MM.1S (cell line): ENCODE measurements around the gene NTSR1.

Experiments
- DNase-seq: peaks from one replicate; pipeline ENCODE4 v3.0.0-alpha.2; 2015
- H2AFZ ChIP-seq: fragments of 300-600 bp; sonication (generic); 2 replicates; pipeline ENCODE4 v1.6.0; 2016; ENCODE audit warnings: antibody characterized with exemption, low read length
- H3F3A ChIP-seq: fragments of 300-600 bp; sonication (generic); 2 replicates; pipeline ENCODE4 v1.6.1; 2016; ENCODE audit warnings: mild to moderate bottlenecking, antibody characterized with exemption, low read length, moderate library complexity, mixed read lengths; ENCODE audit not compliant: insufficient read depth
- H3K27ac ChIP-seq: fragments of 300-600 bp; sonication (generic); 2 replicates; pipeline ENCODE4 v1.5.1; 2016; ENCODE audit warnings: mild to moderate bottlenecking, low read length
- H3K27me3 ChIP-seq: fragments of 300-600 bp; sonication (generic); replicated peaks from 2 replicates; pipeline ENCODE4 v1.6.0; 2016; ENCODE audit warnings: low read length; ENCODE audit not compliant: insufficient read depth
- H3K36me3 ChIP-seq: fragments of 300-600 bp; sonication (generic); replicated peaks from 2 replicates; pipeline ENCODE4 v1.6.1; 2016; ENCODE audit warnings: mild to moderate bottlenecking, low read length, mixed read lengths; ENCODE audit not compliant: insufficient read depth
- H3K4me1 ChIP-seq: fragments of 300-600 bp; sonication (generic); 2 replicates; pipeline ENCODE4 v1.6.1; 2016; ENCODE audit warnings: low read length, mixed read lengths
- H3K4me2 ChIP-seq: fragments of 300-600 bp; sonication (generic); 2 replicates; pipeline ENCODE4 v1.6.0; 2016; ENCODE audit warnings: low read depth, low read length
- H3K4me3 ChIP-seq: fragments of 300-600 bp; sonication (generic); 2 replicates; pipeline ENCODE4 v1.5.1; 2016; ENCODE audit warnings: low read length, mixed read lengths
- H3K79me2 ChIP-seq: fragments of 300-600 bp; sonication (generic); 2 replicates; pipeline ENCODE4 v1.6.1; 2016; ENCODE audit warnings: mixed run types, low read length, mixed read lengths
- H3K9ac ChIP-seq: fragments of 300-600 bp; sonication (generic); 2 replicates; pipeline ENCODE4 v1.6.1; 2016; ENCODE audit warnings: low read length, mixed read lengths
- H3K9me2 ChIP-seq: fragments of 300-600 bp; sonication (generic); replicated peaks from 2 replicates; pipeline ENCODE4 v1.6.1; 2016; ENCODE audit warnings: mild to moderate bottlenecking, low read length, mixed read lengths; ENCODE audit not compliant: insufficient read depth
- H3K9me3 ChIP-seq: fragments of 300-600 bp; sonication (generic); replicated peaks from 2 replicates; pipeline ENCODE4 v1.6.1; 2016; ENCODE audit warnings: mild to moderate bottlenecking, low read length, mixed read lengths; ENCODE audit not compliant: insufficient read depth
- H4K20me1 ChIP-seq: fragments of 300-600 bp; sonication (generic); 2 replicates; pipeline ENCODE4 v1.6.1; 2016; ENCODE audit warnings: mild to moderate bottlenecking, low read length, moderate library complexity, mixed read lengths; ENCODE audit not compliant: insufficient read depth
- EZH2 ChIP-seq: fragments of 300-600 bp; sonication (generic); optimal IDR thresholded peaks from 2 replicates; pipeline ENCODE3; 2017; ENCODE audit warnings: low read depth, mild to moderate bottlenecking, antibody characterized with exemption, low read length, mixed read lengths
- EZH2phosphoT487 ChIP-seq: fragments of 300-600 bp; sonication (generic); IDR thresholded peaks from 2 replicates; pipeline ENCODE4 v1.6.1; 2018; ENCODE audit warnings: antibody characterized with exemption, low read length
- TF ChIP-seq, protein P1 (sequence below): fragments of 300-600 bp; sonication (generic); IDR thresholded peaks from 2 replicates; pipeline ENCODE4 v1.5.1; 2016; ENCODE audit warnings: antibody characterized with exemption, low read length, mixed read lengths

Gene NTSR1

DNA sequence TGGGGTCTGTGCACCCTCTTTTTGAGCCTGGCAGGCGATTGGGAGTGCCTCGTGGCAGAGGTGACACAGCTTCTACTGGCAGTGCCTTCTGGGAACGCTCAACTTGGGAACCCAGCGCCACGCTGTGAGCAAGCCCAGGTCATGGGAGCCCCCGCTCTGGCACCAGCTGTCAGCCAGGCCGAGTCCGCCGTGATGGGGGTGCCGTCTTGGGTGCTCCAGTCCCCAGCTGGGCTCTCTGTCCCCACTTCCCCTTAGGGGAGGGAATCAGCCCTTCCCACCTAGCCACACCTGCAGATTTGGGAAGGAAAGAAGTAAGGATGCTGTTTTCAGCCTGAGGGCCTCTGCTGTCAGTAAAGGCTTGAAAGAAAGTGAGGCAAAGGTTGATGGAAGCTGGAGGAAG is 31.0 kb upstream of the NTSR1 start:
- Histone ChIP-seq H4K20me1 (no peaks in the 10 kb centered on the region), H3K4me2 (no peak overlapping the region), H3F3A (no peaks in the 10 kb centered on the region), H3K4me3 (no peak overlapping the region), H3K4me1 (no peaks in the 10 kb centered on the region), H3K9ac (no peak overlapping the region), H3K9me2 (no peaks in the 10 kb centered on the region), H3K27me3 (peaks cover 13% of the 10 kb centered on the region; the same call in 1 of the 2 replicates), H3K27ac (no peak overlapping the region), H3K9me3 (no peaks in the 10 kb centered on the region), H3K36me3 (no peaks in the 10 kb centered on the region), H3K79me2 (no peaks in the 10 kb centered on the region), H2AFZ (no peak overlapping the region)
- DNase-seq: no peak
- TF ChIP-seq, protein P1, sequence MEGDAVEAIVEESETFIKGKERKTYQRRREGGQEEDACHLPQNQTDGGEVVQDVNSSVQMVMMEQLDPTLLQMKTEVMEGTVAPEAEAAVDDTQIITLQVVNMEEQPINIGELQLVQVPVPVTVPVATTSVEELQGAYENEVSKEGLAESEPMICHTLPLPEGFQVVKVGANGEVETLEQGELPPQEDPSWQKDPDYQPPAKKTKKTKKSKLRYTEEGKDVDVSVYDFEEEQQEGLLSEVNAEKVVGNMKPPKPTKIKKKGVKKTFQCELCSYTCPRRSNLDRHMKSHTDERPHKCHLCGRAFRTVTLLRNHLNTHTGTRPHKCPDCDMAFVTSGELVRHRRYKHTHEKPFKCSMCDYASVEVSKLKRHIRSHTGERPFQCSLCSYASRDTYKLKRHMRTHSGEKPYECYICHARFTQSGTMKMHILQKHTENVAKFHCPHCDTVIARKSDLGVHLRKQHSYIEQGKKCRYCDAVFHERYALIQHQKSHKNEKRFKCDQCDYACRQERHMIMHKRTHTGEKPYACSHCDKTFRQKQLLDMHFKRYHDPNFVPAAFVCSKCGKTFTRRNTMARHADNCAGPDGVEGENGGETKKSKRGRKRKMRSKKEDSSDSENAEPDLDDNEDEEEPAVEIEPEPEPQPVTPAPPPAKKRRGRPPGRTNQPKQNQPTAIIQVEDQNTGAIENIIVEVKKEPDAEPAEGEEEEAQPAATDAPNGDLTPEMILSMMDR: no peak
- TF ChIP-seq EZH2phosphoT487: no peak
- TF ChIP-seq EZH2: no peak

DNA sequence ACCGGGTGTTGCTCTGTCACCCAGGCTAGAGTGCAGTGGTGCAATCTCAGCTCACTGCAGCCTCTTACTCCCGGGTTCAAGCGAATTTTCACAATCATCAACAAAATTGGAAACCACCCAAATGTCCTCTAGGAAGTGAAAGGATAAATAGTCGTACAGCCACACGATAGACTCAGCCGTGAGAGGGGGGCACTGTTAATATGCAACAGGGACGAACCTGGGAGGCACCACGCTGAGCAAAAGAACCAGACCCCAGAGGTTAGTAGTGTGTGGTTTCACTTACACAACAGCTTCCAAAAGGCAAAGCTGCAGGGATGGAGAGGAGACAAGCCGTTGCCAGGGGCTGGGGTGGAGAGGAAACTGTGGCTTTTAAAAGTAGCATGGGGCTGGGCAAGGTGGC is 30.1 kb upstream of the NTSR1 start:
- H2AFZ ChIP-seq: no peak overlapping the region
- H3K27me3 ChIP-seq: peaks cover 13% of the 10 kb centered on the region; the same call in 1 of the 2 replicates
- H3F3A ChIP-seq: no peaks in the 10 kb centered on the region
- no peaks in the 10 kb centered on the region for H4K20me1 ChIP-seq
- H3K4me3 ChIP-seq: no peak overlapping the region
- TF ChIP-seq EZH2 (no peak), EZH2phosphoT487 (no peak)
- TF ChIP-seq, protein P1: no peak
- H3K4me1 ChIP-seq: no peaks in the 10 kb centered on the region
- H3K9ac ChIP-seq: no peak overlapping the region
- no peaks in the 10 kb centered on the region for H3K9me2 ChIP-seq
- H3K4me2 ChIP-seq: no peak overlapping the region
- no peaks in the 10 kb centered on the region for H3K79me2 ChIP-seq
- H3K9me3 ChIP-seq: no peaks in the 10 kb centered on the region
- H3K27ac ChIP-seq: no peak overlapping the region
- no peaks in the 10 kb centered on the region for H3K36me3 ChIP-seq
- DNase-seq: no peak

DNA sequence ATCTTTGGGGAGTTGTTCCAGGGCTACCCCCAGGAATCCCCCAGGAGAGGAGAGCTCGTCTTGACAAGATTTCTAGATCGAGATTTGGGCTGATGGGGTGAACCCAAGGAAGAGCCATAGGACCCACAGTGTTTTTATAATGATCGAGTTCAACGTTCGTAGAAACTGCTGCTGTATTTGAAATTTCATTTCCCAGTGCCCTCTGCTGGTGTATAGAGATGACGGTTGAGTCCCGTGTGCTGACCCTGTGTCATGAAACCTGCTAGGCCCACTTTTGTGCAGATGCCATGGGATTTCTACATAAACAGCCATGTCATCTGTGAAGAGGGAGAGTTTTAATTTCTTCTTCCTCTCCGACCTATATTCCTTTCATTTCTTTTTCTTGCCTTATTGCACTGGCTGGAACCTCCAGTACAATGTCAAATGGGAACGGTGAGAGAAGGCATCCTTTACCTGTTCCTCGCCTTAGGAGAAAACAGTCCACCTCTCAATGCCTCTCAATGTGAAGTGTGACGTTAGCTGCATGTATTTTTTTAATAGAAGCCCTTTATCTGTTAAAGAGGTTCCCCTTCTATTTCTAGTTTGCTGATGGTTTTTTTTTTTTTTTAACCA is 28.6 kb upstream of the NTSR1 start:
- Histone ChIP-seq H3K4me3 (no peak overlapping the region), H3K27me3 (peaks cover 13% of the 10 kb centered on the region), H4K20me1 (no peaks in the 10 kb centered on the region), H3K79me2 (no peaks in the 10 kb centered on the region), H3K9ac (no peak overlapping the region), H3F3A (no peaks in the 10 kb centered on the region), H3K9me2 (no peaks in the 10 kb centered on the region), H3K27ac (no peak overlapping the region), H2AFZ (no peak overlapping the region), H3K36me3 (no peaks in the 10 kb centered on the region), H3K9me3 (no peaks in the 10 kb centered on the region), H3K4me1 (no peaks in the 10 kb centered on the region), H3K4me2 (no peak overlapping the region)
- no peak for DNase-seq
- no peak for TF ChIP-seq EZH2
- no peak for TF ChIP-seq EZH2phosphoT487
- TF ChIP-seq, protein P1: no peak
